Adipocyte (in vitro differentiated cells): ENCODE data around the gene SHROOM4.
A peak's percentile ranks its signal among the peaks of the same experiment; 100 is the strongest.

ENCODE experiments used
- DNase-seq: peaks from one replicate; pipeline ENCODE4 v3.0.0-alpha.2; 2015; ENCODE audit warnings: low read depth
- H3K27me3 ChIP-seq: replicated peaks from 2 replicates; pipeline ENCODE4 v1.7.0; 2013; ENCODE audit warnings: mild to moderate bottlenecking, low read length, moderate library complexity; ENCODE audit not compliant: control insufficient read depth, insufficient read depth
- H3K36me3 ChIP-seq: 2 replicates; pipeline ENCODE4 v1.7.0; 2013; ENCODE audit warnings: low read length, mild to moderate bottlenecking, moderate library complexity; ENCODE audit not compliant: control insufficient read depth, insufficient read depth, severe bottlenecking
- H3K4me1 ChIP-seq: 2 replicates; pipeline ENCODE4 v1.7.0; 2013; ENCODE audit warnings: mild to moderate bottlenecking, low read length, moderate library complexity; ENCODE audit not compliant: control insufficient read depth, insufficient read depth
- H3K4me3 ChIP-seq: 2 replicates; pipeline ENCODE4 v1.7.0; 2013; ENCODE audit warnings: mild to moderate bottlenecking, low read length, moderate library complexity
- H3K9ac ChIP-seq: 2 replicates; pipeline ENCODE4 v1.7.0; 2013; ENCODE audit warnings: mild to moderate bottlenecking, low read length, moderate library complexity
- H3K9me3 ChIP-seq: 2 replicates; pipeline ENCODE4 v1.7.0; 2013; ENCODE audit warnings: mild to moderate bottlenecking, low read length, moderate library complexity; ENCODE audit not compliant: control insufficient read depth

SHROOM4 gene

DNA sequence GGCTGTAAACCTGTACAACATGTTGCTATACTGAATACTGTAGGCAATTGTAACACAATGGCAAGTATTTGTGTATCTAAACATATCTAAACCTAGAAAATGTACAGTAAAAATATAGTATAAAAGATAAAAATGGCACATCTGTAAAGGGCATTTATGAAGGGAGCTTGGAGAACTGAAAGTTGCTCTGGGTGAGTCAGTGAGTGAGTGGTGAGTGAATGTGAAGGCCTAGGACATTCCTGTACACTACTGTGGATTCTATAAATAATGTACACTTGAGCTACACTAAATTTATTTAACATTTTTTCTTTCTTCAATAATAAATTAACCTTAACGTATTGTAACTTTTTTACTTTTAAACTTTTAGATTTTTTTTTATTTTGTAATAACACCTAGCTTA is 5.0 kb upstream of the SHROOM4 start:
- DNase-seq: no peak
- Histone ChIP-seq H3K27me3 (peaks cover 10% of the 10 kb centered on the region), H3K9me3 (no peaks in the 10 kb centered on the region), H3K4me1 (no peaks in the 10 kb centered on the region), H3K4me3 (no peak overlapping the region), H3K9ac (no peak overlapping the region), H3K36me3 (no peaks in the 10 kb centered on the region)

DNA sequence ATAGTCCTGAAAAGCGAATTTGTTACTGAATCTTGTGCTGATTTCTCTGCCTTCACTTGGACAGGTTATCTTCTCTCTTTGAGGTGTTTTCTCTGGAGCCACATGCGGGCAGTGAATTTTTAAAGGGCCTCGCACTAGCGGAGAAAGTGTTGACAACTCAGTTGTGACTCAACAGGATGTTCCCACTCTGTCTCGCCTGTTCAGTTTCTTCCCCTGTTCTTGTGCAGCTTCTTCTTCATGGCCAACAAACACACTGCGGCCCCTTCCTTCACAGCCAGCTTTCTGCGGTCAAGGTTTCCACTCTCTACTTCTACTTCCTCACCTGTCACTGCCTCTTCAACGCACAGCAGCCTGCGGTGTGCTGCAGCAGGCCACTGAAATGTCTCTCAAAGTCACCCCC is 1.1 kb upstream of the SHROOM4 start:
- no peaks in the 10 kb centered on the region for H3K36me3 ChIP-seq
- no peaks in the 10 kb centered on the region for H3K27me3 ChIP-seq
- H3K9me3 ChIP-seq: peaks cover 5% of the 10 kb centered on the region
- H3K9ac ChIP-seq: no peak overlapping the region
- DNase-seq: no peak
- H3K4me1 ChIP-seq: no peaks in the 10 kb centered on the region
- no peak overlapping the region for H3K4me3 ChIP-seq

DNA sequence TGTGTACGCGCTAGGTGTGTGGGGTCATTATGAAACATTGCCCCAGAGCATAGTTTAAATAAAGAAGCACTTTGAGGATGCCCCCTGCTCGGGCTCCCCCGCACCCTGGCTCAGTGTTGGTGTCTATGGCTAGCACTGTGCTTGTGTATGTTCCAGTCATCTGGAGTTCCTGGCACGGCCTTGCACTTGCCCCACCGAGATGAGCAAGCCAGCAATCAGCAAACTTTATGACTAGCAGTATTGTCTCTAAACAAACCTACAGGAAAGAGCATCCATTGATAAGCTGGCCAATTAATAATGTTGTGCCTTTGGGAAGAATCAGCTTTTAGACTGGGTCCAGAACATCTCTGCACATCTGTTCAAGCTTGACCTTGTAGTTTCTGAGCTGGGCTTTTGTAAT is 707 bp upstream of the SHROOM4 start:
- peaks cover 5% of the 10 kb centered on the region for H3K9me3 ChIP-seq
- H3K27me3 ChIP-seq: no peaks in the 10 kb centered on the region
- peak overlapping the region; percentile 67 for H3K9ac ChIP-seq
- peak overlapping the region; percentile 78 for H3K4me3 ChIP-seq
- H3K4me1 ChIP-seq: no peaks in the 10 kb centered on the region
- no peaks in the 10 kb centered on the region for H3K36me3 ChIP-seq
- no peak for DNase-seq

DNA sequence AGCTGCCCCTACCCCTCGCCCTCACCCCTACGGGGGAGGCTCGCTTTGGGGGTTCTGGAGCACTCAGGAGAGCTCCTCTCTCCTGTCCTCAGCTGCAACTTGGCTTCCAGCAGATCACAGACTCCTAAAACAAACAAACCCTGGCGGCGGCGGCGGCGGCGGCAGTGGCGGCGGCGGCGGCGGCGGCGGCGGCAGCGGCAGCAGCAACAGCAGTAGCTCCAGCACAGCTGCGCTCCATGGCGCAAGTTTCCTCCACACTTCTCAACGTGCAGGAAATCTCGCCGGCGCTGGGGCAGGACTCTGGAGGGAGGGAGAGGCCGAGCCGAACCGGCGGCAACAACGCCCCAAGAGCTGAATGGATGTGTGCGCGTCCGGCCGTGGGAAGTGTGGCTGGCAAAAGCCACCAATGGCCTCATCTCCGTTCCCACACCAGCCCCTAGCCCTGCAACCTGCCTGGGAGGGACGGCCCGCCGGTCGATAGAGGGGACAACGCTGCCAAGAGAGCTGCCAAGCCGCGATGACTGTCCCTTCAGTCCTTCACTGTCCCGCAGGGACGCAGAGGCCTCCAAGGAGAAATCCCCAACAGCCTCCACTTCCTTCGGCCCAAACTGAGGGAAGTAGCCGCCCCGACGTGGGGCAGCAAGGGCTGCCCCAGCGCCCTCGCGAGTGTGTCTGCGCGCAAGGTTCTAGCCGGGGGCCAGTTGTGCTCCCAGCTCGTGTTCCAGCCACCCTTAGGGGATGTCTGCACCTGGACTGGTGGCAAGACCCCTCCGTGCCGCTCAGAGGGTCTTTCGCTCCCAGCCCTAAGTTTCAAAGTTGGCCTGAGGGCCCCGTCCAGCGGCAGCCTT is 775 bp downstream of the SHROOM4 start:
- Histone ChIP-seq H3K36me3 (no peaks in the 10 kb centered on the region), H3K27me3 (peaks cover 5% of the 10 kb centered on the region), H3K4me1 (no peaks in the 10 kb centered on the region), H3K4me3 (peak overlapping the region; percentile 78), H3K9me3 (peaks cover 5% of the 10 kb centered on the region), H3K9ac (peak overlapping the region; percentile 67)
- DNase-seq: peak; percentile 64

DNA sequence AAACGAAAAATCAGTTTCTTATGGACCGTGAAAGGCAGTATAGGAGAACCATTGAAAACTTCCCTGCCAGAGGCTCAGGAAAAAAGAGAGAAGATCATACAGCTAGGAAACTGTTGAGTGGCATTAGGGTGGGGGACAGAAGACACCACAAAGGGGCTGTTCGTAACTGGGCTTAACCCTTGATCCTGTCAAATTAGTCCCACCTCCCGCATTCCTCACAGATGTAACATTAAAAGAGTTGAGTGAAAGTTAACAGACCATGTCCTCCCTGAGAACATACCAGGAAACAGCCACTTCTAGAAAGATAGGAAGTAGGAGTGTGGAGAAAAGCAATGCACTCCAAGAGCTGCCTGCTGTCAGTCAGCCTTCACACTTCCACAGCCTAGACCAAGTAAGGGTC is 8.7 kb downstream of the SHROOM4 start:
- Histone ChIP-seq H3K9me3 (no peaks in the 10 kb centered on the region), H3K9ac (no peak overlapping the region), H3K4me1 (no peaks in the 10 kb centered on the region), H3K27me3 (peaks cover 15% of the 10 kb centered on the region), H3K36me3 (no peaks in the 10 kb centered on the region), H3K4me3 (no peak overlapping the region)
- no peak for DNase-seq

DNA sequence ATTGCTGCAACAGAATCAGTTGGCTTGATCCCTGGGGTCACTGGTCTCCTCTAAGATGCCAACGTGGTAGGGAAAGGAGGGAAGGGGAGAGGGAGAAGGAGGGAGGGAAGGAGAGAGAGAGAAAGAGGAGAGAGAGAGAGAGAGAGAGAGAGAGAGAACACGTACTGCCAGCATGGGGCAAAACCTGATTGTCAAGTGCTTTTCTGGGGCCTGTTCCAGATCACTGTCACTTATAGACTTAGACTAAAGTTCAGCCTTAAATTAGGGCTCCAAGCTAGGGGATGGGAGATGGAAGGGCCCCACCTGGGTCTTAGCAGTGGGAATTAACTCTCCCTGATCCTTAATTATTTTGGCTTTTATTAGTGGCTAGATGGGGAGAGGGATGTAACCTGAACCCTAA is 12.9 kb downstream of the SHROOM4 start:
- Histone ChIP-seq H3K4me3 (no peak overlapping the region), H3K9me3 (no peaks in the 10 kb centered on the region), H3K9ac (no peak overlapping the region), H3K27me3 (peaks cover 6% of the 10 kb centered on the region), H3K36me3 (no peaks in the 10 kb centered on the region), H3K4me1 (peaks cover 5% of the 10 kb centered on the region)
- no peak for DNase-seq

DNA sequence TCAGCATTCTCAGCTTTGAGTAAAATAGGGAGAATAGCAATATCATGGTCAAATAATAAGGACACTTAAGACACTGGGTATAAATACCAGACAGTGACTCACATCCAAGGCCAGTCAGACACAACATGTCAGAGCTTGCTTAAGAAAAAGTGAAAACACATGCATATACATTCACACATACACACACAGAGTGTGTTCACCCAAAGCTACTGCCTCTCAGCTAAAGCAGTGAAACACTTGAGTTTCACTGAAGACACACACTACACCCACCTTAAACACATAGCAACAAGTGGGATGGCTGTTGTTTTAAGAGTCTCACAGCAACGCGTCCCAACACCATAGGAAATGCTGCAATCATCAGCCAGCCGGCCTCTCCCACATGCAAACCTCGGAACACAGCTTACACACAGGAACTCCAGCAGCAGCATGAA is 14.4 kb downstream of the SHROOM4 start:
- no peak overlapping the region for H3K4me3 ChIP-seq
- H3K9ac ChIP-seq: no peak overlapping the region
- no peaks in the 10 kb centered on the region for H3K36me3 ChIP-seq
- peaks cover 5% of the 10 kb centered on the region for H3K4me1 ChIP-seq
- H3K27me3 ChIP-seq: peaks cover 7% of the 10 kb centered on the region
- H3K9me3 ChIP-seq: no peaks in the 10 kb centered on the region
- DNase-seq: peak; percentile 54

DNA sequence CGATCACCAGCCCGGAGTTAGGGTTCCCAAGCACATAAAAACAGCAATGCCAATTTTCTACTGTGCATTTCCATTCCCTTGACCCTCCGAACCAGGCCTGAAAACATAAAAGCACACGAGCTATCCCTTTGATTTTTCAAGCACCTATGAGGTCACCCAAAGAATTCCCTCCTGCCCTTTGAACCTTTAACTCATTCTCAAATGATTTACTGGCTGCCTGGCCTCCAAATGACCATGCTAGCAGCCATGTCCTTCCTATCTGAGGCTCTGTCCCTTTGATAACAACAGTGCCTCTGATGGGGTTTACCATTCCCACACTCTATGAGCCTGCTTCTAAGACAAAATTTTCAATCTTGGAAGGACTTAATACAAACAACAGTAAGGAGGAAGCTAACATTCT is 15.2 kb downstream of the SHROOM4 start:
- Histone ChIP-seq H3K9ac (no peak overlapping the region), H3K4me1 (peaks cover 5% of the 10 kb centered on the region), H3K4me3 (no peak overlapping the region), H3K27me3 (peaks cover 9% of the 10 kb centered on the region), H3K9me3 (no peaks in the 10 kb centered on the region), H3K36me3 (no peaks in the 10 kb centered on the region)
- no peak for DNase-seq

DNA sequence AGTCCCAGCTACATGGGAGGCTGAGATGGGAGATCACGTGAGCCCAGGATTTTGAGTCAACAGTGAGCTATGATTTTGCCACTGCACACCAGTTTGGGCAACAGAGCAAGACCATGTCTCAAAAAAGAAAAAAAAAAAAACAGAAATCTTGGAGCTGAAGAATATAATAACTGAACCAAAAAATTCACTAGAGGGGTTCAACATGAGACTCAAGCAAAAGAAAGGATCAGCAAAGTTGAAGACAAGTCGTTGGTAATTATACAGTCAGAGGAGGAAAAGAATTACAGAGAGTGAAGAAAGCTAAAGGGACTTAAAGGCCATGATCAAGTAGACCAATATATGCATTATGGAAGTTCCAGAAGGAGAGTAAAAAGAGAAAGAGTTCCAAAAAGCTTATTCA is 26.9 kb downstream of the SHROOM4 start:
- no peaks in the 10 kb centered on the region for H3K27me3 ChIP-seq
- no peaks in the 10 kb centered on the region for H3K4me1 ChIP-seq
- no peak overlapping the region for H3K4me3 ChIP-seq
- no peak overlapping the region for H3K9ac ChIP-seq
- no peak for DNase-seq
- H3K36me3 ChIP-seq: no peaks in the 10 kb centered on the region
- H3K9me3 ChIP-seq: peaks cover 15% of the 10 kb centered on the region

DNA sequence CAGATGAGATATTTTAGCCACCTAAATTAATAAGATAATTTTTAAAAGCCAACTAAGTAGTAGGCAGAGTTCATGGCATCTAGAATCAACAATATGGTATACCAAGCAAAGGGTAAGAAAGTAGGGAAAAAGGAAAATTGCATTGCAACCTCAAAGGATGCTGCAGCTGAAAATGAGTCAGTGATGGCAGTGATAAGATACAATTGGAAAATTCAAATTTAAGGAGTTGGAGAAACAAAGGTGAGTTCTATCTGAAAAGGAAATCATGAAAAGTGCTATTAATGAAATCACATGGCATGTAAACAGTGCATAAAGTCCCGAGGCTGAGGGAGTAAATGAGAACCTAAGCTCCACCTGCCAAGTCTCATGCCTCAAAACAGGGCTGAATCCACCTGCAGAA is 33.9 kb downstream of the SHROOM4 start:
- no peaks in the 10 kb centered on the region for H3K27me3 ChIP-seq
- H3K36me3 ChIP-seq: no peaks in the 10 kb centered on the region
- no peak overlapping the region for H3K4me3 ChIP-seq
- peaks cover 4% of the 10 kb centered on the region for H3K4me1 ChIP-seq
- no peak for DNase-seq
- H3K9ac ChIP-seq: no peak overlapping the region
- peaks cover 8% of the 10 kb centered on the region for H3K9me3 ChIP-seq

DNA sequence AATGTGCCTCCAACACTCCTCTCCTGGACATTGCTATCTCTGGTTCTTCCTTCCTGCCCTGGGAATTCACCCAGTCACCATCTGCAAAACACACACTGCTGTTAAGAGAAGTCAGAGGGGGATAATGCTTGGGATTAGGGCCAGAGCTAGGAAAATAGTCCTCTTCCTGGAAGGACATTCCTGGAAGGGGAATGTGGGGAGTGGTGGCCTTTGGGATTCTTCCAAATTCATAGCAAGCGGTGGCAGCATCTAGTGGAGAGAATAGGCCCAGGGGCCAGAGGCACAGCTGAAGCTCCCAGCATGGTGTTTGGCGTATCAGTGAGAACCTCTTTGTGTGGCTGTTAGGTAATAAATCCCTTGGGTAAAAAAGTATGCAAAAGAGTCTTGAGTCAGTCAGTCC is 34.3 kb downstream of the SHROOM4 start:
- Histone ChIP-seq H3K36me3 (no peaks in the 10 kb centered on the region), H3K9ac (no peak overlapping the region), H3K9me3 (peaks cover 8% of the 10 kb centered on the region), H3K4me3 (no peak overlapping the region), H3K4me1 (peaks cover 4% of the 10 kb centered on the region), H3K27me3 (no peaks in the 10 kb centered on the region)
- DNase-seq: no peak

DNA sequence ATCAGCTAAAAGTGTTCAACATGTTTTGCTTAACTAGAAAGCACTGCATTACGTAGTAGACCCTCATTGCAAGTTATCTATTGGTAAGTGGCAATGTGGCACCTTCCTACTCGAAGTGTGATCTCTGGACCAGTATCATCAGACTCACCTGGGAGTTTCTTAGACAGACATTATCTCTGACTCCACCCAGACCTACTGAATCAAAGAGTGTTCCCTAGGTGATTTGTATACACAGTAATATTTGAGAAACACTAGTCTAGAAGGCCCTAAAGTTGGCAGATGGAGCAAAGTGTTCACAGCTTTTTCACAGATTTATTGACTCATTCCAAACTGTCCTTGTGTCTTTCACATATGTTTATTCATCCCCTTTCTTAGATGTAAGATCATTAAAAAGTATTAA is 35.7 kb downstream of the SHROOM4 start:
- Histone ChIP-seq H3K9ac (no peak overlapping the region), H3K9me3 (peaks cover 8% of the 10 kb centered on the region), H3K4me3 (no peak overlapping the region), H3K27me3 (no peaks in the 10 kb centered on the region), H3K36me3 (no peaks in the 10 kb centered on the region), H3K4me1 (peaks cover 4% of the 10 kb centered on the region)
- DNase-seq: no peak
